Tibial artery (tissue), 4 donors: ENCODE results near the gene SEMA5A.

ENCODE experiments used
- DNase-seq, 2 donors: peaks; one replicate each; pipeline ENCODE4 v3.0.0-alpha.2; 2019
- H3K27ac ChIP-seq, 2 donors: fragments of 200-600 bp; sonication (generic) in 1 of 2; 1 replicate in 1 of 2; 2 replicates in 1 of 2; pipeline ENCODE4 v1.5.1; 2018 to 2019; ENCODE audit warnings: mild to moderate bottlenecking in 1 of 2
- H3K27me3 ChIP-seq, 2 donors: fragments of 200-600 bp; sonication (generic) in 1 of 2; one replicate each; pipeline versions ENCODE4 v1.5.1 to v1.6.0; 2016 to 2019
- H3K36me3 ChIP-seq, 3 donors: fragments of 200-600 bp; sonication (generic) in 2 of 3; one replicate each; pipeline ENCODE4 v1.5.1; 2016 to 2019; ENCODE audit warnings: mild to moderate bottlenecking in 2 of 3
- H3K4me1 ChIP-seq, 4 donors: fragments of 200-600 bp; sonication (generic) in 2 of 4; 1 replicate in 3 of 4; 2 replicates in 1 of 4; pipeline ENCODE4 v1.5.1; 2016 to 2019
- H3K4me3 ChIP-seq, 2 donors: fragments of 200-600 bp; sonication (generic) in 1 of 2; 1 replicate in 1 of 2; 2 replicates in 1 of 2; pipeline ENCODE4 v1.5.1; 2018 to 2019; ENCODE audit warnings: mild to moderate bottlenecking in 2 of 2
- H3K9me3 ChIP-seq, 3 donors: fragments of 200-600 bp; sonication (generic) in 1 of 3; one replicate each; pipeline ENCODE4 v1.5.1; 2016 to 2019
- intact Hi-C: fragments of 100-400 bp; cut with DNase I; formaldehyde crosslinking; loops from one replicate; pipeline ENCODE4 v1.15.0; 2023; ENCODE audit warnings: low total_unique reads
- TF ChIP-seq, protein P1 (sequence below), 2 experiments: fragments of 200-600 bp in 1 of 2; fragments of 450-650 bp in 1 of 2; IDR thresholded peaks; one replicate each; pipeline ENCODE4 v1.5.1; 2017 to 2019; ENCODE audit warnings: antibody characterized with exemption in 2 of 2, mild to moderate bottlenecking in 1 of 2, moderate library complexity in 1 of 2

SEMA5A gene

DNA sequence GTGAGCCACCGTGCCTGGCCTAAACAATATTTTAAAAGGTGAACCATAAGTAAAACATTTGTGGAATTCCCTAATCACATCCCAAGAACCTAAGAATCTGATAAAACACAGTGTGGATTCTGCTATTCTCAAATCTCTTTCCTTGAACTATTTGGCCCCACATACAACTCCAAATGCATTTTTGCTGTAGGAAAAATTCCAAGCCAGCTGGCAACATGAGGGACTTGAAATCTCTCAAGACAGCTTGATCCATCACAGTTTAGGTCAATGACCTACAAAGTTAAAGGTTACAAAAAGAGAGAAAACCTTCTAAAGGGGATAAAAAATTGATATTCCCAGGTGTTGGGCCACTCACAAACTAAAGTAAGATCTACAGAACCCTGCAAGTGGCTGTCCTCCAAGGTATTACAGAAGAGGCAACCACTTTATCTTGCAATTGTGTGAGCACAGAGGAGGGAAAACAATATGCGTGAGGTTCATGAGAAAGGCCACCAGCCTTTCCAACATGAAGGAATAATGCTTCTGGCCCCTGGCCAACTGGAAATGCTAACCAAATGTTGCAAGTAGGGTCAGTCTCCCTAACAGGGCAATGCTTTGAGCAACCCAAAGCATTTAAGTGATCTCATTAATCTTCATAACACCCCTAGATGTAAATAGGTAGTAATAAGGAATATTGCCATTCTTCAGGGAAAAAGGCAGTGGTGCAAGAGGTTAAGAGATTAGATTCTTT, 221.4 kb downstream of the SEMA5A start:
- no peak for DNase-seq
- TF ChIP-seq, protein P1, sequence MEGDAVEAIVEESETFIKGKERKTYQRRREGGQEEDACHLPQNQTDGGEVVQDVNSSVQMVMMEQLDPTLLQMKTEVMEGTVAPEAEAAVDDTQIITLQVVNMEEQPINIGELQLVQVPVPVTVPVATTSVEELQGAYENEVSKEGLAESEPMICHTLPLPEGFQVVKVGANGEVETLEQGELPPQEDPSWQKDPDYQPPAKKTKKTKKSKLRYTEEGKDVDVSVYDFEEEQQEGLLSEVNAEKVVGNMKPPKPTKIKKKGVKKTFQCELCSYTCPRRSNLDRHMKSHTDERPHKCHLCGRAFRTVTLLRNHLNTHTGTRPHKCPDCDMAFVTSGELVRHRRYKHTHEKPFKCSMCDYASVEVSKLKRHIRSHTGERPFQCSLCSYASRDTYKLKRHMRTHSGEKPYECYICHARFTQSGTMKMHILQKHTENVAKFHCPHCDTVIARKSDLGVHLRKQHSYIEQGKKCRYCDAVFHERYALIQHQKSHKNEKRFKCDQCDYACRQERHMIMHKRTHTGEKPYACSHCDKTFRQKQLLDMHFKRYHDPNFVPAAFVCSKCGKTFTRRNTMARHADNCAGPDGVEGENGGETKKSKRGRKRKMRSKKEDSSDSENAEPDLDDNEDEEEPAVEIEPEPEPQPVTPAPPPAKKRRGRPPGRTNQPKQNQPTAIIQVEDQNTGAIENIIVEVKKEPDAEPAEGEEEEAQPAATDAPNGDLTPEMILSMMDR (IDR thresholded peaks at IDR 0.05): no peak
- intact Hi-C loops: no loop called here
- Histone ChIP-seq H3K27me3 (no peaks in the 10 kb centered on the region), H3K4me1 (no peaks in the 10 kb centered on the region), H3K36me3 (no peaks in the 10 kb centered on the region), H3K9me3 (no peaks in the 10 kb centered on the region), H3K4me3 (no peak overlapping the region), H3K27ac (no peak overlapping the region)

DNA sequence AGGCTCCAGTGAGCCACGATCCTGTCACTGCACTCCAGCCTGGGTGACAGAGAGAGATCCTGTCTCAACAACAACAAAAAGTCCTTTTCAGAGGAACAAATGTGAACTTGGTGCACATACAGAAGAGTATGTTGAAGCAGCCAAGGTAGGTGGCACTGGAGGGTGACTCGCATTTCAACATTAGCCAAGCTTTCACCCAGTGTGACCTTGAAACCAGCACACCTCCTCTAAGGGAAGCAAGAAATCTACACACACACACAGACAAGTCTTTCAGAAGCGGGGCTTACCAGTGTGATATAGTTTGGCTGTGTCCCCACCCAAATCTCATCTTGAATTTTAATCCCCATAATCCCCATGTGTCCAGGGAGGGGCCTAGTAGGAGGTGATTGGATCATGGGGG, 225.2 kb downstream of the SEMA5A start:
- no peak overlapping the region for H3K4me3 ChIP-seq
- intact Hi-C loops: no loop called here
- H3K27me3 ChIP-seq: no peaks in the 10 kb centered on the region
- H3K4me1 ChIP-seq: no peaks in the 10 kb centered on the region
- TF ChIP-seq, protein P1 (IDR thresholded peaks at IDR 0.05): no peak
- no peak overlapping the region for H3K27ac ChIP-seq
- H3K36me3 ChIP-seq: no peaks in the 10 kb centered on the region
- no peaks in the 10 kb centered on the region for H3K9me3 ChIP-seq
- no peak for DNase-seq

DNA sequence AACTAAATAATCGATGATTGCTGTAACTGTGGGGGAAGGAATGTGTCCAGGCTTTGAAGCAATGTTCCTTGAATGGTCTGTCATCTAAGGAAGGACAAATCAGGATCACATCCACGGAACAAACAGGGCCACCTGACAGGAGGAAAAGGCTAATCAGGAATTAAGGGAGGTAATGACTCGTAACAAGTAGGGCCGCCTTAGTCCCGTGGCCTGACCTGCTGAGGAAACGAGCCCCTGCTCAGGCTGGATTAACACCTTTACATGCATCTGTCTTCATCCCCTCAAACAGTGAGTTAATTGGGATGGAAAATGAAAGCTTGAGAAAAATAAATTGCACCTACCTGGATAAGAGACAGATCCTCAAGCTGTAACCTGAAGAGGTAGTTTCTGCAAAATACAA, 227.8 kb downstream of the SEMA5A start:
- TF ChIP-seq, protein P1 (IDR thresholded peaks at IDR 0.05): no peak
- no peaks in the 10 kb centered on the region for H3K36me3 ChIP-seq
- no peak overlapping the region for H3K27ac ChIP-seq
- no peaks in the 10 kb centered on the region for H3K9me3 ChIP-seq
- no peak for DNase-seq
- intact Hi-C loops: no loop called here
- H3K4me3 ChIP-seq: no peak overlapping the region
- H3K27me3 ChIP-seq: no peaks in the 10 kb centered on the region
- H3K4me1 ChIP-seq: no peaks in the 10 kb centered on the region

DNA sequence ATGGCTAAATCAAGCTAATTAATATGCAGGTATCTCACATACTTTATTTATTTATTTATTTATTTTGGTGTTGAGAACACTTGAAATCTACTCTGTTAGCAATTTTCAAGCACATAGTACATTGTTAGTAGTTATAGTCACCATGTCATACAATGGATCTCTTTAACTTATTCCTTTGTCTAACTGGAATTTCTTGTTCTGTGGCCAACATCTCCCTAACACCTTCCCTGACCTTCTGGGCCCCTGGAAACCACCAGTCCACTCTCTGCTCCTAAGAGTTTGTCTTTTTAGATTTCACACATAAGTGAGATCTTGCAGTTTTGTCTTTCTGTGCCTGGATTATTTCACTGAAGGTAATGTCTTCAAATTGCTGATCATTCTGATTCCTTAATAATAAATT, 229.1 kb downstream of the SEMA5A start:
- intact Hi-C loops: no loop called here

DNA sequence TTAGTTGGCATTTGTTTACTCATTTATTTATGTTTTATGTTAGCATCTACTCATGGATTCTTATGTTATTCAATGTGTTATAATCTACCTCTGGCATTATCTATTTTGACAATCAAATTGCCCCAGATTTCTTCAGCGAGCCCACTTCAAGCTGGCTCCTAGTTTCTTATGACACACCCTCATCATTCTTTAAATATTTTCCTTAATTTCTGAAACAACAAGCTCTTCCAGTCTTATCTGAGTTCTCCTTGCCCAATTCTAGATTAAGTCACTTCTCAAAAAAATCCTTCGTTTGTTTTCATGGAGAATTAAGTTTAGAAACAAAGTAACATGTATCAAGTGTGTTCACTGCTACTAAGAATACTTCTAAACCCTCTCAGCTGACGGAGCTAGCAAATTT, 229.8 kb downstream of the SEMA5A start:
- no peak overlapping the region for H3K4me3 ChIP-seq
- no peak overlapping the region for H3K27ac ChIP-seq
- H3K9me3 ChIP-seq: no peaks in the 10 kb centered on the region
- H3K36me3 ChIP-seq: no peaks in the 10 kb centered on the region
- DNase-seq: no peak
- no peaks in the 10 kb centered on the region for H3K27me3 ChIP-seq
- H3K4me1 ChIP-seq: no peaks in the 10 kb centered on the region
- intact Hi-C loops: no loop called here
- TF ChIP-seq, protein P1 (IDR thresholded peaks at IDR 0.05): no peak

More for the DNA sequence above, 229.1 kb downstream of the SEMA5A start:
- Histone ChIP-seq H3K36me3 (no peaks in the 10 kb centered on the region), H3K27me3 (no peaks in the 10 kb centered on the region), H3K9me3 (no peaks in the 10 kb centered on the region), H3K4me1 (no peaks in the 10 kb centered on the region), H3K4me3 (no peak overlapping the region), H3K27ac (no peak overlapping the region)
- no peak for DNase-seq
- TF ChIP-seq, protein P1 (IDR thresholded peaks at IDR 0.05): no peak

DNA sequence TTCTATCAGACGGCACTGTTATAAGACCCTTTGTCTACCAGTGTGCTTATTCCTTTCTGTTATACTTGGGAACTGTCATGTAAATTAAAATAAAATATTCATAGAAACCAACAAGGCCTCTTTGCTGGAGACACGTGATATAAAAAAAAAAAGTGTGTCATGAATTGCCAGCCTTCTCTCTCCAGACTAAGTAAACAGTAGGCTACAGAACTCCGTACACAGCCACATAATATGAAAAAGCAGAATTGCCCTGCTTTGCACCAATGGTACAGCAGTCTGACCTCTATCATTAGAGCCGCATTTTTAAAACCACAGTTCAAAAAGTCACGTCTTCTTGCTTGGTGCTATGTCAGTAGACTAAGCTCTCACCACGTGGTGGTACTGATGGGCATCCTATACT, 231.3 kb downstream of the SEMA5A start:
- no peak for DNase-seq
- no peaks in the 10 kb centered on the region for H3K36me3 ChIP-seq
- no peaks in the 10 kb centered on the region for H3K27me3 ChIP-seq
- no peak overlapping the region for H3K4me3 ChIP-seq
- intact Hi-C loops: no loop called here
- no peaks in the 10 kb centered on the region for H3K4me1 ChIP-seq
- H3K27ac ChIP-seq: no peak overlapping the region
- no peaks in the 10 kb centered on the region for H3K9me3 ChIP-seq
- TF ChIP-seq, protein P1 (IDR thresholded peaks at IDR 0.05): no peak
